Astrocyte (in vitro differentiated cells and primary cell): ENCODE data around the gene KLK1.

Experiments
- CTCF ChIP-seq: IDR thresholded peaks from 2 replicates; pipeline ENCODE4 v1.5.1; 2011; ENCODE audit warnings: low read depth, mild to moderate bottlenecking, inconsistent platforms, low read length, moderate library complexity; ENCODE audit not compliant: insufficient read depth
- EZH2 ChIP-seq: IDR thresholded peaks from 2 replicates; pipeline ENCODE4 v1.6.1; 2012; ENCODE audit warnings: mild to moderate bottlenecking, low read length, inconsistent platforms; ENCODE audit not compliant: insufficient read depth

- TF ChIP-seq CTCF: no peak
- no peak for TF ChIP-seq EZH2
These were observed at the start of gene KLK1 for GRCh38 chr19:50823389-50824042.
